HT1080 (cell line): ENCODE measurements around the gene FAM174C. TPM values are rescaled to one million over a fixed set of nuclear protein-coding genes. Genes with fewer than 3 reads are reported as not detected.

ENCODE experiments used
- DNase-seq: peaks from one replicate; pipeline ENCODE4 v3.0.0-alpha.2; 2015; ENCODE audit warnings: low read depth
- total RNA-seq: library from RNA; depleted of rRNA; stranded (reverse); fragments of >200 nt; shearing (Covaris generic); gene quantifications from 2 replicates; pipeline ENCODE4 v1.2.3, GENCODE V29; 2014

FAM174C gene
- total RNA-seq, 1 experiment from 2014 or later, result 53.1 TPM

GRCh38 chr19:1249990-1250436 lies 25.3 kb upstream of the FAM174C start:
- DNase-seq, result no peak

- DNase-seq, result no peak
These were observed 24.7 kb upstream of the FAM174C start for GRCh38 chr19:1250437-1251260.

GRCh38 chr19:1251330-1252220 lies 23.8 kb upstream of the FAM174C start:
- DNase-seq, result peak; percentile 72

- peak; percentile 95 for DNase-seq
These were observed 23.0 kb upstream of the FAM174C start for GRCh38 chr19:1252221-1252820.

- DNase-seq, result peak; percentile 91
These were observed 22.4 kb upstream of the FAM174C start for GRCh38 chr19:1252821-1253513.

- no peak for DNase-seq
These were observed 21.7 kb upstream of the FAM174C start for GRCh38 chr19:1253514-1254080.

- no peak for DNase-seq
These were observed 21.2 kb upstream of the FAM174C start for GRCh38 chr19:1254081-1254527.

- no peak for DNase-seq
These were observed 20.7 kb upstream of the FAM174C start for GRCh38 chr19:1254530-1255185.

- DNase-seq, result no peak
These were observed 19.9 kb upstream of the FAM174C start for GRCh38 chr19:1255186-1256161.

- no peak for DNase-seq
These were observed 18.5 kb upstream of the FAM174C start for GRCh38 chr19:1256646-1257474.

GRCh38 chr19:1257475-1258162 lies 17.7 kb upstream of the FAM174C start:
- no peak for DNase-seq

- DNase-seq, result no peak
These were observed 17.2 kb upstream of the FAM174C start for GRCh38 chr19:1258163-1258492.

GRCh38 chr19:1258707-1259205 lies 16.6 kb upstream of the FAM174C start:
- DNase-seq, result no peak

GRCh38 chr19:1259206-1259875 lies 16.0 kb upstream of the FAM174C start:
- DNase-seq, result peak; percentile 79

GRCh38 chr19:1259876-1260748 lies 15.2 kb upstream of the FAM174C start:
- DNase-seq, result no peak
